Vagina (tissue), 2 donors: Measurements from ENCODE around the gene ATP8A2.

ENCODE experiments used
- CTCF ChIP-seq, 3 experiments: fragments of 450-650 bp in 2 of 3; fragments of 200-600 bp in 1 of 3; sonication (generic) in 1 of 3; IDR thresholded peaks; one replicate each; pipeline ENCODE4 v1.5.1; 2017 to 2019; ENCODE audit warnings: antibody characterized with exemption in 3 of 3, mild to moderate bottlenecking in 2 of 3, moderate library complexity in 2 of 3
- POLR2AphosphoS5 ChIP-seq, 2 donors: sonication (generic); formaldehyde crosslinking; IDR thresholded peaks; one replicate each; pipeline ENCODE4 v1.9.0; 2017; ENCODE audit warnings: antibody characterized with exemption in 2 of 2, mild to moderate bottlenecking in 2 of 2, low read depth in 1 of 2; ENCODE audit not compliant: insufficient read depth in 1 of 2

DNA sequence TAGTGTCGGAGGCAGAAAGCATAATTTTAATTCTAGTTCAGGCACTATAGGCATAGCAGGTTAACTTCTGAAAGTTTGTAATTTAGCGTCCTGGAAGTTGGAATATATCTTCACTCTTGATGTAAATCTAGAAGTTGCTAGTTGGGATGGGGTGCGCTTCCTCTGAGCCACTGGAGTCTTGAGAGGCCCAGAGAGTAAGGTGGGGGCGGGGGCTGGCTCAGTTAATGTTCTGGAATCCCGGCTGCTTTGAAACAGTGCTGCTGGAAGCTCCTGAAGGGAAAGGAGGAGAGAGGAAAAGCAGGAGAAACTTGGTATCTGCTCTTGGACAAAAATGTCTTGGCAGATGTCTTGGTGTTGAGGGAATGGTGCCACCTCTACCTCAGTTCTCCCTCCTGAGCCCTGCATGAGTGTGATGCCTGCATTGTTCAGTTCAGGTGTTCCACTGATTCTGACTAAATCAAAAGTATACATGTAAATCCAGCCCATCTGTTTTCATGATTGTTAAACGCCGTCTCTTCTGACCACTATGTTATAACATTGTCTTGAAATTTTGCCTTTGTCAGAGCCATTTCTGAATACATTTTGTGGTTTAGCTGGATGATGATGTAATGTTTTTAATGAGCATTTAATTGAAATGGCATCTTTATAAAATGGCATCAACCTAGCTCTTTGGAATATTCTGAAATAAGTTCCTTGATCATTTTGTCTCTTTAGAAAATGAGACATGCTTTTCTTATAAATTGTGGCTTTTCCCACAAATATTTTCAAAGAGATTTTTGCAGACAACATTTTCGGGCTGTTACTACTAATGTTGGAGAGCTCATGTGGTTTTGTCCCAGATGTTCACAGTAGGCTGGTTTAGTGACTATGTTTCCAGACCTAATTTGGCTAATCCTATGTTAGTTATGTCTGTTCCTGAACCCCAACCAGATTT, 477.3 kb downstream of the ATP8A2 start:
- no peak for TF ChIP-seq CTCF (IDR thresholded peaks at IDR 0.05)
- TF ChIP-seq POLR2AphosphoS5 (IDR thresholded peaks at IDR 0.05; ENCODE audit: insufficient read depth in 1 of 2, low read depth in 1 of 2), result no peak
